GM21447 (cell line): ENCODE results near the gene PPIE.

ENCODE experiments used
- ATAC-seq: cut with Tn5 transposase; IDR thresholded peaks from one replicate; pipeline ENCODE4 v1.9.1; 2021; ENCODE audit not compliant: unreplicated experiment

PPIE gene

DNA sequence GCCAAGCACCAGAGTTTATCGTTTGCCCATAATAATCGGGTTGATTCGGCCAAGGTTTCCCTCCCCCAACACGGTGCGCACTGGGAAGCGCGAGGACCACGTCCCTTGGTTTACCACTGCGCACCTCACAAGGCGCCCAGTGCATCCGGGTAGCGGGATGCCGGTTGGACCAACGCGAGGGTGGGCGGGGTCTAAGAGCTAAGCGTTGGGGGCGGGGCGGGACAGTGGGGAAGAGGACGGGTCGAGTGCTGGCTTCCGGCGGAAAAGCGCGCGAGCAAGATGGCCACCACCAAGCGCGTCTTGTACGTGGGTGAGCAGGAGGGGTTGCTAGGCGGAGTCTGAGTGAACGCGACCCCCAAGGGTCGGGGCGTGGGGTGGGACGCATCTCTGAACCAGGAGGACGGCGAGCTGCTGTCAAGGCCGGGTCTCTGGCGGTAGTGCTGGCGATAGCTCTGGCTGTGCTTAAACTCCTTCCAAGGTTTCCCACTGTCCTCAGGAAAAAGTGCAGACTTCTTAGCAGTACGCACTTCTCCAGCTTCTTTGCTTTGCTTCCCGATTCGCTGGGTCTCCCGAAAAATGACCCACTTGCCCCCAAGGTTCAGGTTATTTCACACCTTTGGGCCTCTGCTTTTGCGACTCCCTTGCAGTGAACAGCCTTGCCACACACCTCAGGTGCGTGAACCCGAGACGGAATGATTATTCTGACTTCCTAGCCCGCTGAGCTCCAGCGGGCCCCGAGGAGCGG lies at the start of gene PPIE:
Gene PPIE (plus strand): TSS at position 261 of the 745 bp plus-strand sequence. CDS start 19 bp downstream, at position 280.
- ATAC-seq, result peak; percentile 85

DNA sequence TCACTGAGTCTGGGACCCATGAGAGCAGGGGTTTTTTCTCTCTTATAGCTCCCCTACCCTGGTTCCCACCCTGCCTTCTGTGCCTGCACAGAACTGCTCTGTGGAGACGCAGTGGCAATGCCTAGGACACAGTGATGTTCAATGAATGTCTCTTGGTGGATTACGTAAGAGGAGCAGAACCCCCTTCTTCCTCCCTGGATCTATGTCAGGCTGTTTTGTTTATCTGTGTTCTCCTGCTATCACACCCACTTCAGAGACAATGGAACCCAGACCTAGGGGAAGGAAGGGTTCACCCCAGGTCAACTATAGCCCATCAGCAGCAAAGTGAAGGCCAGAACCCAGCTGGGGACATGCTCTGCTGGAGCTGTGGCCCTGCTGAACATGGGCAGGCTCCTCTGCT lies 49.5 kb upstream of the PPIE start:
- ATAC-seq, result no peak

DNA sequence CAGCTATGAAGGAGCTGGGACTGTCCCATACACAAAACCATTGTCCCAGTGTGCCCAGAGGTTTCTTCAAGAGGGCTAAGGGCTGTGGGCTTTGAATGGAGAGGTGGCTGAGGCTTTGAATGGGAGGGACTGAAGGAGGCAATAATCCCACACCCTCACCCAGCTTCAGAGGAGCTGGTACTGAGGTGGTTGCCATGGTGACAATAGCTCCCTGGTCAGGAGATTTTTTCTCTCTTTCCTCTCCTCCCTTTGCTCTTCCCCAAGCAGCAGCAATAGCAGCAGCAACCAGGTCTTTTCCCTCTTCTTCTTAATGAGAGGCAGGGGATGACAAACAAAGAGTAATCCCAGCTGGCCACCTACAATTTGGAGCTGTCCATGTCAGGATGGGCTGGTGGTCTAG lies 49.0 kb upstream of the PPIE start:
- ATAC-seq, result no peak

DNA sequence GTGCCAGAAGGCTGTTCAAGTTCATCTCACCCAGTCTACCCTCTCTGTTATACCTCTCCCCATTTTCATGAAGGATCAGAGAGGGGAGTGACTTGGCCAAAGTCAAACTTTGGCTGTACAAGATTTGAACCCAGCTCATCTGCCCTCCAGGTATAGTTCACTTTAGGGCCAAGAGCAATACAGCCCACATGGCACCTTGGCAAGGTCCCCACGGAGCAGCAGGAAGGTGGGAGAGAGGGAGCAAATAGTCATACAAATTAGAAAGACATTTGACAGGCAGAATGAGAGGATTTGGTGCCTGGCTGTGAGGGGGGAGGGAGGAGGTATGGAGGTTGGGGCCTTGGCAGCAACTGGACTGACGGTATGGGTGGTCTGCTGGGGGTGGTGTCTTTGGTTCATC lies 48.5 kb upstream of the PPIE start:
- ATAC-seq, result no peak

DNA sequence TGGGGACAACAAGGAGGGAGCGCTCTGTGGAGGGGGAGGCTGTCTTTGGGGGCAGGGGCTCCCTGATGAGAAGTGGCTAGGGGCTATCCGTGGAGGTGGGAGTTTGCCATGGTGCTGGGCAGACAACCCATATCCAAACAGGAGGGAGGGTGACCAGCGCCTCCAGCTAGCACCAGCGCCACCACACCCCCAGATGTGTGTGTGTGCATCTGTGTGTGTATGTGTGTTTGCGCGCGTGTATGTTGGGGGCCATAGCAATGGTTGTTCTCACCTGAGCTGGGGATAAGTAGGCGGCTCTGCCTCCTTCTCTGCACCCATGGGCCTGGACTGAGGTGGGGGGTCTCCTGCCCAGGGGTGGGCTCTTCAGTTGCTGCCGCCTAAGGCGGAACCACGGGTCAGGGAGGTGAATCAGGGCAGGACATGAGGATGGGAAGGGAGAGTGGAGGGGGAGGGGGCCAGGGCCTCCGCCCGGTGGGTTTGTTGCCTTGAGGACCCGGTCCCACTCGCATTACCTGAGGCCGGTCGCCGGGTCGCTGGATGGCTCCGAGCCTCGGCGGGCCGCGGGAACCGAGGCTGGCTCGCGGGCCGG lies 47.8 kb upstream of the PPIE start:
- ATAC-seq, result no peak

DNA sequence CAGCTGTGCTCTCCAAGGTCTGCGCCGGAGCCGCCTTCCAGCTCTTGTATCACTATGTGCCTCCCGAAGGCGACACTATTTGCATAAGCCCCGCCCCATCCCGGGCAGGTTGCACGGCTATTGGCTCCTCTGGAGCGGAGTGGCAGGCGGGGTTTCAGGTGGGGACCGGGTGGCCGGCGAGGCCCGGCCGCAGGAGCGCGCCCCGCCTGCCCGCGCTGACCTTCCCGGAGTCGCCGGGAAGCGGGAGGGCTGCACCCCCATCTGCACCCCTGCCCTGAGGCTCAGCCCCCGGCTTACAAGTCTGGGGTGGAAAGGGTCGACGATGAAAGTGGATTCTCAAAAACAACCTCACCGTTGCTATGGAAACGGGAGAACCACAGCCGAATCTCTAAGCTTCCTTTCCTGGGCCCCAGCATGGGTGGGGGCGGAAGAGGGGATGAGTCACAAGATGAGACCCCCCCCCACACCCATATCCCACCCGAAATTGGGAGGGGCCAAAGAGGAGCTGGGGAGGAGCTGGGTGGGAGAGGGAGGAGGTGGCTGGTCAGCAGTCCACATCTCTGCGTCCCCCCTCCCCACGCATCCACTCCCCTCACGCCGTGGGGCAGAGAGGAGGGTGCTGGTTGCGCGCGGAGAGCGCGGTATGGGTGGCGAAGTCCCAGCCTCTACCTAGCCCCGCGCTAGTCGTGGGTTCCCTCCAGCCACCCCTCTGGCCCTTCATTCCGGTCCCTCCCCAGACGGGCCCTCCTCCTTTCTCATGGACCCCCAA lies 47.1 kb upstream of the PPIE start, which contains the start of gene HPCAL4:
Gene HPCAL4 (minus strand): TSS at position 51 of the 769 bp plus-strand sequence. CDS start 6,830 bp downstream, outside the sequence.
- ATAC-seq, result peak; percentile 54

DNA sequence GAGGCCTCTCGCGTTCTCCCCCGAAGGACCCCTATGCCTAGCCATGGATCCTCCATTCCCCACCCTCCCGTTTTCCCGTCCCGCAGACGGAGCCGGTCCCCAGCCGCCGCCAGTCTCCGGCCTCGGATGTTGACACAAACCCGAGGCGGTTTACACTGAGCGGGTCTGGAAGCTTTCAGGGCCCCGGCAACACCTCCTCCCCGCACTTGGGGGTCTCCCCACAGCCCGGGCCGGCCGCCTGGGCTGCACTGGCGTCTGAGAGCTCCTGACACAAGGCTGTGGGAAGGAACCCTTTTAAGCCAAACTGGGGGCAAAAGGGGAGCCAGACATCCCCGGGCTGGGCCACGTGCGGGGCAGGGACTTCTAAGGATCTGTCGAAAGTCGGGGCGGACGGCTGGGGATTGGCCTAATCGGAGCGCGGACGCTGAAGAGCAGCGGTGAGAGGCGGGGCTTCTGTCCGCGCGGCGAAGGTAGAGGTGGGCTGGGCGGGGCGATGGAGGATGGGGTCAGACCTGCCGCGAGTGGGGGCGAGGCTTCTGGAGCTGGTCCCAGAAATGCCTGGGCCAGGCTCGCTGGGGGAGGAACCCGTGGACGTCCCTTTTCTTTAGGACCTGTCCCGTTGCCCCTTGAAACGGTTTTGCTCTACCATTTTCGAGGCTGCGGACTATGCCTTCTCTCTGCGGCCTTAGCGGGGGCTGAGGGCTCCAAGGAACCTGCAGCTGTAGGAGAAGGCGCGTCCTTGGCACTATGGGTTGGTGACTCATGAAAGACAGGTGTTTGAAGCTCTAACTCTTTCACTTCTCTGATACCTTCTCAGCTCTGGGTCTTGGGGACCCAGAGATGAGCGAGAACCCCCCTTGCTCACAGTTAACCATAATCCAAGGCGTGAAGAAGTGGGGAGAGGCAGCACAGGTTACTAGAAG lies 46.3 kb upstream of the PPIE start:
- no peak for ATAC-seq

DNA sequence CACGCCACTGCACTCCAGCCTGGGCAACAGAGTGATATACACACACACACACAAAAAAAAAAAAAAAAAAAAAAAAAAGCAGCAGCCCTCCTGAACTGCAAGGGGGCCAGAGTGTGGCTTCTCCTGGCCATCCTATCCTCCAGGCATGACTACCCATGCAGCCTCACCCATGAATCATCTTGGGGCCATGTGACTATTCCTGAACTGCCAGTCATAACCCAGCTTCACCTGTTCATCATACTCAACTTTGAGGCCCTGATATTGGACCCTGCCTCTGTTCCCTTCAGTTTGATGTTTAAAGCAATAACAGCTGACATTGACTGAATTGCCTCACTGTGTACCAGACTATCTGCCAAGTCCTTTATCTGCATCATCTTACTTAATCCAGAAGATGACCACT lies 44.7 kb upstream of the PPIE start:
- ATAC-seq, result no peak

DNA sequence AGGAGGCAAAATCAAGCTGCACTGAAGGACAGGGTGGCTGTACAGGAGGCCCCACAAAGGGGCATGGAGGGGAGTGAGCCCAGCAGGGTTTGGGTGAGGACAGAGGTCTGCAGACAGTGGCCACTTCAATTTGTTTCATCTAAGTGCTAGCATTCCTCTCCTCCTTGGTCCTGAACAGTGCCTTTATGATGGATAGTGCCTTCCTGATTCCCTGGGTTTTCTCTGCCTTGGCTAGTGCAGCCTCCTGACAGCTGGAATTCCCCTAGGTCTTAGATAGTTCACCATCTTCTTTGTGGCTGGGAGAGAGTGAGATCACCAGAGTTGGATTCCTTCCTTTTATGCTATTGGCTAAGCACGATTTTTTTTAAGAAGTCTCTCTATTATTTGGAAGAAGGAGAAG lies 43.7 kb upstream of the PPIE start:
- no peak for ATAC-seq

DNA sequence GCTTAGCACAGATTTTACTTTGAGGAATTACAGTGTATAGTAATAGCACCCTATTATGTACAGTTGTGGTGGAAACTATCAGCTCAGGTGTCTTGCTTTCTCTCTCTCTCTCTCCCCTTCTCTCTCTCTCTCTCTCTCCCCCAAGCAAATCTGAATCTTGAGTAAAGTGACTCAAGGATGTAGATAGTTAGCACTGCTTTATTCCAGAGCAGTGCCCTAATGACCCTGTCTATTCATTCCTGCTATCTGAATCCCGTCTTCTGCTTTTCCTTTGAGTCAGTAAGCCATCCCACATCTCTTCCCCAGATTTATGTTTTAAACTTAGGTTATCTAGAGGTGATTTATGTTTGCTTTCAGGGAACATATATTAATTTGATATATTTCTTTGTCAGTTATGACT lies 42.2 kb upstream of the PPIE start:
- ATAC-seq, result no peak

DNA sequence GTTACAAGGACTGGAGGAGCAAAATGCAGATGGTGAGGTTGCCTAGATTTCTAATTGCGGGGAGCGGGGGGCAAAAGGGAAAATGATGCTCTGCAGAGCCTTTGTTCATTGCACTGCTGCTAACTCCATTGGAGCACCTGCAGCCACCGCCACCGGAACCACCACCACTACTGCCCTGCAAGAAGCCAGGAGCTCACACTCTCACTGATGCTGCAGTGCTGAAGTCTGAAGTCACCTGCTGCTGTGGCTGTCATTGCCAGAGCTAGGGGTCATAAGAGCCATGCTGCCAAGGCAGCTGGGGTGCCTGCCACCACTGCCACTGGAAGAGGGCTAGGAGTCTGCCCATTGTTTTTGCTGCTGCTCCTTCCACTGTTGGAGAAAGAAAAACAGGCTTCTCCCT lies 40.1 kb upstream of the PPIE start:
- ATAC-seq, result no peak

DNA sequence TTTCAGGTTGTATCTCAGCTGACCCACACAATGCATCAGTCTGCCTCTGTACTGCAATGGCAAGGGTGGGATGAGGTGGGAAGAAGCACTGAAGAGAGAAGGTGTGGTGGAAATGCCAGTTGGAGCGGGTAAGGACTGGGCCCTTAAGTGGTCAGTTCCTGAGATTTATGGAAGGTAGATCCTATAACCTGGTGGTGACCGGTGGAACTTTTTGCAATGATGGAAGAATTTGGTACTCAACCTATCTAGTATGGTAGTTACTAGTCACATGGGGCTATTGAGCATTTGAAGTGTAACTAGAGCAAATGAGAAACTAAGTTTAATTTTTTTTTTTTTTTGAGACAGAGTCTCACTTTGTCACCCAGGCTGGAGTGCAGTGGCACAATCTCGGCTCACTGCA lies 39.3 kb upstream of the PPIE start:
- no peak for ATAC-seq

DNA sequence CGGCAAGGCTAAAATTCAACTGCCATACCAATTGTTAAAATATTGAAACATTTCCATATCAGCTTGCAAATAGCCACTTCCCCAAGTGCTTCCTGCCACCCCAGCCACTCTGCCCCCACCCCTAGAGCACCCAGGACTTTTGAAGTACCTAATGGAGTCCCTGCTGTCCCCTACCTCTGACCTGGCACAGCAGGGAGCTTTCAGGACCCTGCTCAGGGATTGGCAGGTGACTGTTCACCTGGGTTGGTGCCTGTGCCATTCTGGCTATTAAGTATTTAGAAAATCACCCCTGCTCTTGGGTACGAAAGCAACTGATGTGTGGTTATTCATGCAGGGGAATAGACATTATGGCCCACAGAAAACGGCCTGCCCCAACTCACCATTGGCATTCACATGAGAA lies 38.3 kb upstream of the PPIE start:
- ATAC-seq, result no peak

DNA sequence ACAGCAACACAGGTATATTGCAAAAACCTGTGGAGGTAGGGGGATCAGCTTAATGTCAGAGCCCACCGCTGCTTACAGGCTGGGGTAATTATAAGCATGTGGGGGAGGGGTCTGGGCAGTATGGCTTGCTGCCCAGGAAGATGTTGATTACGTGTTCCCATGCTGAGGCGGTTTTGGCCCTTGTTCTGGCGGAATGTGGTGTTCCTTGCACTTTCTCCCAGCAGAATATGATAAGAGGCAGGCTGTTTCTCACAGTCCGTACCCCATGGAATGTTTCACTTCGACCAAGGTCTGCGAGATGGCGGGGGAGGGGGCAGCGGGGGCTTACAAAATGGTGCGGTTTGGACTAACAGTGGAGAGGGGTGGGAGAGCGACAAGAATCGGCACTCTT lies 37.6 kb upstream of the PPIE start:
- no peak for ATAC-seq

DNA sequence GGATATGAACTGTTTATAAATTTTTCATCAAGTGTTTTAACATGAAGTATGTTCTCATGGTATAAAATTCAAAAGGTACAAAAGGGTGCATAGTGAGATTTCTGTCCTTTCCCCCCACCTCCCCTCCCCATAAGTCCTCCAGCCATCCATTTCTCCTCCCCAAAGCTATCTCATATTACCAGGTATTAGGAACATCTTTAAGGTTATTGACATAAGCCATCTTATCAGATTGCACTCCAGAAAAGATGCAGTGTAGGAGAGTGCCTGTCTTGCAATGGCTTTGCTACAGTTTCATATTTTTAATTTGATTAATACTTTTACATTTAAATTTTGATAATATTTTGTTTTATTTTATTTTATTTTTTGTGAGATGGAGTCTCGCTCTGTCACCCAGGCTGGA lies 33.9 kb upstream of the PPIE start:
- no peak for ATAC-seq

DNA sequence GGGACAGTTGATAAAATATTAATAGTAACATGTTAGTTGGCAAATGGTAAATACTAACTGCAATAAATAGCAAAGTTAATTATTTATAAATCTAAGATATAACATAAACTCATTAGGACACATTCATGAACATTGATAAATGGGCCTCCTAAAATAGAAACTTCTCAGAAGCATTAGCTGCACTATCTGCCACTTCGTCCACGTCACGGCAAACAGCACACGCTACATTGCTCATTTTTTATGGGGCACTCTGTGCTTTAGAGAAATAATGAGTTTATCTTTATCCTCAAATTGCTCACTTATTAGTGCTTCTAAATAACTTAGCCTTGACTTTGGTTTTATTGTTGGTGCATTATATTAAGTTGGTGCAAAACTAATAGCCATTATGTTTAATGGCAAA lies 31.2 kb upstream of the PPIE start:
- ATAC-seq, result no peak

DNA sequence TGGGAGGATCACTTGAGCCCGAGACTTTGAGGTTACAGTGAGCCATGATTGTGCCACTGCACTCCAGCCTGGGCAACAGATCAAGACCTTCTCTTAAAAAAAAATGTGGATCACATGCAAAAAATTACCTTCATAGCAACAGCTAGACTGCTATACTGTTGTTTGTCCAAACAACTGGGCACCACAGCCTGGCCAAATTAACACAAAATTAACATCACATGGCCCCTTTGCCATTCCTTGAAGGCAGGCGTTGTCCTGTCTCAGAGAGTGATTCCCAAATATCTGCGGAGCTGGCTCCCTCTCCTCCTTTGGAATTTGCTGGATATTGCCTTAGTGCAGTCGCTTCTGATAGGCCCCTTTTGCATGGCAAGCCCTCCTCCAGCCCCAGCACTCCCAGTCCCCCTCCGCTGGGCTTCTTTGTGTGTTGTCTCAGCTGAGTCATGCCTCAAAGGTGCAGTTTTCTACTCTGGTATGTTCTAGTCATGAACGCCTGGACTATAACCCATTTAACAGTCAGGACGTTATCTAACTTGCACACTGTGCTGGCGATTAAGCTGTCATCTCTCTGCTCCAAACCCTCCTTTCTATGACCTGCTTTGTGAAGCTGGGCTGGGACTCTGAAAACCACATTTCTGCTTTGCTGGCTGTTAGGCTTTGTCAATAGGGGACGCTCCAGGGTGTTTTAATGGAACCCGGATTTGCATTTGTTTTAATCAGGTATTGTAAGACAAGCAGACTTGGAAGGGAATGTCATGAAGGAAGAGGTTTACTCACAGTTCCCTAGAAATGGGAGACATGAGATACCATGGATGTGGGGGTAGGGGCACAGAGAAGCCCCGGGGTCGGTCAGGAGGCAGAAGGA lies 27.3 kb upstream of the PPIE start:
- ATAC-seq, result no peak

DNA sequence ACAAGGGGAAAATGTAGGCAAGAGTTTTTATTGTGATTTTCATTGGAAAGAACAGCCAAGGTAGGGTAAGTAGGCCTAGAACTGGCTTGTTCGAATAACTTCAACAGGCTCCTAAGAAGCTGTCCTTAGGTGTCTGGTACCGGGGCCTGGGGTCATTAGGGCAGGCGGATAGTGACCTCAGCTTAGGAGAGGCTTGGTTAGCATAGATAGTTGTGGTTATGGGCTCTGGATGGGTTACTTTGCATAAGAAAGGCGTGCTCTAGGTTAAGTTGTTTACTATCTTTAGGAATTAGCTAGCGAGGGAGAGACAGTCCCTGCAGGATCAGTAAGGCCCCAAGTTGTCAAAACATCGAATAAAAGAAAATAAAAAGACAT lies 26.7 kb upstream of the PPIE start:
- no peak for ATAC-seq

DNA sequence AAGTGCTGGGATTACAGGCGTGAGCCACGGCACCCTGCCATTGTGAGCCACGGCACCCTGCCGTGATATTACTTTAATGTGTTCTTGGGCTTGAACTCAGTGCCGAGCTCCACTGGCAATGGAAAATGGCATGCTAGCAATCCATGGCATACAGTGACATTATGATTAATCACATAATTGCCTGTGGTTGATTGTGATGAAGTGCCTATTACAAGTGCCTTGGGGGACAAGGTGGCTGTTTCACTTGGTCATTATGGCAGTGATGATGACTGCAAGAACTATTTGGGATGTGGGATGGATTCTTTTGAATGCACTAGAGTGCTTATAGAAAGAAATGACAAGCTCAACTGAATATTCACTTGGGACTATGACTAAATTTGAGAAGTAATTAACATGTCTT lies 25.1 kb upstream of the PPIE start:
- no peak for ATAC-seq

DNA sequence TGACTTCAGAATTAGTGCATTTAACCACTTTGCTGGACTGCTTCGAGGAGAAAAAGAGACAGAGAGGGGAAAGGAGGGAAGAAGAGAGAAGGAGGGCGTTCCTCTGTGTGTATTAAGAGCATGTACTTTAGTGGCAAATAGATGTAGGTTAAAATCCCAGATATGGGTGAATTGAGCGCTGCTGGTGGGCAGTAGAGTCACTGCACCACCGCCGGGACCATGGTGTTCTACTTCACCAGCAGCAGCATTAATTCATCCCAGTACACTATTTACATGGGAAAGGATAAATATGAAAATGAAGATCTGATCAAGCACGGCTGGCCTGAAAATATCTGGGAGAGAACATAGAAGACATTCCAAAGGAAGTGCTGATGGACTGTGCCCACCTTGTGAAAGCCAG lies 20.9 kb upstream of the PPIE start:
- ATAC-seq, result no peak
